Measurements from ENCODE around the gene HTR1D. TPM values are rescaled to one million over a fixed set of nuclear protein-coding genes. Genes with fewer than 3 reads are reported as not detected.
"Not testable (repeated sequence)": the region's sequence is repeated elsewhere in the genome, so short reads cannot be mapped to it uniquely, and the experiment has no call there.

The HTR1D gene
- polyA plus RNA-seq, 1 donor (not counting 4 experiments of a cell fraction or from before 2014, with no cell fraction given): 0.08 TPM

DNA sequence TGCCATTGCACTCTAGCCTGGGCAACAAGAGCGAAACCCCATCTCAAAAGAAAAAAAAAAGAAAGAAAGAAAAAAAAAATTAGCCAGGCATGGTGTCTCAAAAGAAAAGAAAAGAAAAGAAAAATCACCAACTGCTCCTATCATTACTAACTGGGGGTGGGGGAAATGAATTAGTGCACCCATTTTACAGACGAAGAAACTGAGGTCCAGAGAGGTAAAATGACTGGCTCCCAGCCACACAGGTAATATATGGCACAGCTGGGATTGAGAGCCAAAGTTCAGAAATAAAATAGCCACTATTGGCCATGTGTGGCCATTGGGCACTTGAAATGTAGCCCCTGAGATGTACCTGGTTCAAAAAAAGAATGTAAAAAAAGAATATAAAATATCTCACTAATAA lies 8.8 kb downstream of the HTR1D start:
- TF ChIP-seq EZH2 (IDR thresholded peaks at IDR 0.05; ENCODE audit: low read length): no peak
- TF ChIP-seq, protein P1, sequence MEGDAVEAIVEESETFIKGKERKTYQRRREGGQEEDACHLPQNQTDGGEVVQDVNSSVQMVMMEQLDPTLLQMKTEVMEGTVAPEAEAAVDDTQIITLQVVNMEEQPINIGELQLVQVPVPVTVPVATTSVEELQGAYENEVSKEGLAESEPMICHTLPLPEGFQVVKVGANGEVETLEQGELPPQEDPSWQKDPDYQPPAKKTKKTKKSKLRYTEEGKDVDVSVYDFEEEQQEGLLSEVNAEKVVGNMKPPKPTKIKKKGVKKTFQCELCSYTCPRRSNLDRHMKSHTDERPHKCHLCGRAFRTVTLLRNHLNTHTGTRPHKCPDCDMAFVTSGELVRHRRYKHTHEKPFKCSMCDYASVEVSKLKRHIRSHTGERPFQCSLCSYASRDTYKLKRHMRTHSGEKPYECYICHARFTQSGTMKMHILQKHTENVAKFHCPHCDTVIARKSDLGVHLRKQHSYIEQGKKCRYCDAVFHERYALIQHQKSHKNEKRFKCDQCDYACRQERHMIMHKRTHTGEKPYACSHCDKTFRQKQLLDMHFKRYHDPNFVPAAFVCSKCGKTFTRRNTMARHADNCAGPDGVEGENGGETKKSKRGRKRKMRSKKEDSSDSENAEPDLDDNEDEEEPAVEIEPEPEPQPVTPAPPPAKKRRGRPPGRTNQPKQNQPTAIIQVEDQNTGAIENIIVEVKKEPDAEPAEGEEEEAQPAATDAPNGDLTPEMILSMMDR (optimal IDR thresholded peaks at IDR 0.05 in 1 of 3, IDR thresholded peaks at IDR 0.05 in 1 of 3, conservative IDR thresholded peaks at IDR 0.05 in 1 of 3; ENCODE audit: extremely low read depth in 1 of 3, insufficient read depth in 2 of 3, low read length in 3 of 3): no peak
- no peaks in the 10 kb centered on the region for H4K20me1 ChIP-seq (ENCODE audit: control insufficient read depth, extremely low read depth, insufficient read depth, low read length)
- no peak overlapping the region for H3K27ac ChIP-seq (ENCODE audit: control insufficient read depth, insufficient read depth, low read length)
- no peaks in the 10 kb centered on the region for H3K36me3 ChIP-seq (ENCODE audit: control insufficient read depth in 2 of 2, extremely low read depth in 1 of 2, insufficient read depth in 2 of 2, low read length in 2 of 2)
- DNase-seq (ENCODE audit: low read depth, low spot score): no peak
- H3K4me3 ChIP-seq (ENCODE audit: control insufficient read depth in 2 of 3, extremely low read depth in 1 of 3, insufficient read depth in 2 of 3, low read depth in 1 of 3, low read length in 3 of 3): no peak overlapping the region
- H3K79me2 ChIP-seq (ENCODE audit: control insufficient read depth, insufficient read depth, low read length): no peaks in the 10 kb centered on the region
- H2AFZ ChIP-seq (ENCODE audit: control insufficient read depth, low read length): no peak overlapping the region
- H3K27me3 ChIP-seq (ENCODE audit: control insufficient read depth, extremely low read depth, insufficient read depth, low read length): no peaks in the 10 kb centered on the region
- no peaks in the 10 kb centered on the region for H3K9me1 ChIP-seq (ENCODE audit: control insufficient read depth, extremely low read depth, insufficient read depth, low read length)
- H3K4me1 ChIP-seq (ENCODE audit: control insufficient read depth, extremely low read depth, insufficient read depth, low read length): peaks cover 4% of the 10 kb centered on the region
- H3K9me3 ChIP-seq (ENCODE audit: control insufficient read depth, low read depth, low read length): no peaks in the 10 kb centered on the region
- FAIRE-seq: no peak
- dilution Hi-C loops (cut with MboI; ENCODE audit: extremely low pct_ligation_motif_present, low sequenced_read_pairs): no loop called here
- H3K4me2 ChIP-seq (ENCODE audit: control insufficient read depth, extremely low read depth, insufficient read depth, low read depth, low read length): no peak overlapping the region
- no peak overlapping the region for H3K9ac ChIP-seq (ENCODE audit: control insufficient read depth, extremely low read depth, insufficient read depth, low read length)

DNA sequence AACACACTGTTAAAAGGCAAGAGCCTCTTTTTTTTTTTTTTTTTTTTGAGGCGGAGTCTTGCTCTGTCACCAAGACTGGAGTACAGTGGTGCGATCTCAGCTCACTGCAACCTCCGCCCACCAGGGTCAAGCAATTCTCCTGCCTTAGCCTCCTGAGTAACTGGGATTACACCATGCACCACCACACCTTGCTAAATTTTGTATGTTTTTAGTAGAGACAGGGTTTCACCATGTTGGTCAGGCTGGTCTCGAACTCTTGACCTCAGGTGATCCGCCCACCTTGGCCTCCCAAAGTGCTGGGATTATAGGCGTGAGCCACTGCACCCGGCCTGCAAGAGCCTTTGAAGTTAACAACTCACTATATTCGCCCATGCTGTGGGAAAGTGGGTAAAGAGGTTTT lies 9.6 kb downstream of the HTR1D start:
- dilution Hi-C loops (cut with MboI; ENCODE audit: extremely low pct_ligation_motif_present, low sequenced_read_pairs); H3K27ac ChIP-seq (ENCODE audit: control insufficient read depth, insufficient read depth, low read length); FAIRE-seq; H2AFZ ChIP-seq (ENCODE audit: control insufficient read depth, low read length); H3K9ac ChIP-seq (ENCODE audit: control insufficient read depth, extremely low read depth, insufficient read depth, low read length); H3K4me3 ChIP-seq (ENCODE audit: control insufficient read depth in 2 of 3, extremely low read depth in 1 of 3, insufficient read depth in 2 of 3, low read depth in 1 of 3, low read length in 3 of 3); H4K20me1 ChIP-seq (ENCODE audit: control insufficient read depth, extremely low read depth, insufficient read depth, low read length); H3K79me2 ChIP-seq (ENCODE audit: control insufficient read depth, insufficient read depth, low read length); H3K27me3 ChIP-seq (ENCODE audit: control insufficient read depth, extremely low read depth, insufficient read depth, low read length); H3K9me1 ChIP-seq (ENCODE audit: control insufficient read depth, extremely low read depth, insufficient read depth, low read length); DNase-seq (ENCODE audit: low read depth, low spot score); H3K36me3 ChIP-seq (ENCODE audit: control insufficient read depth in 2 of 2, extremely low read depth in 1 of 2, insufficient read depth in 2 of 2, low read length in 2 of 2); H3K4me1 ChIP-seq (ENCODE audit: control insufficient read depth, extremely low read depth, insufficient read depth, low read length); H3K4me2 ChIP-seq (ENCODE audit: control insufficient read depth, extremely low read depth, insufficient read depth, low read depth, low read length); H3K9me3 ChIP-seq (ENCODE audit: control insufficient read depth, low read depth, low read length): not testable (repeated sequence)

DNA sequence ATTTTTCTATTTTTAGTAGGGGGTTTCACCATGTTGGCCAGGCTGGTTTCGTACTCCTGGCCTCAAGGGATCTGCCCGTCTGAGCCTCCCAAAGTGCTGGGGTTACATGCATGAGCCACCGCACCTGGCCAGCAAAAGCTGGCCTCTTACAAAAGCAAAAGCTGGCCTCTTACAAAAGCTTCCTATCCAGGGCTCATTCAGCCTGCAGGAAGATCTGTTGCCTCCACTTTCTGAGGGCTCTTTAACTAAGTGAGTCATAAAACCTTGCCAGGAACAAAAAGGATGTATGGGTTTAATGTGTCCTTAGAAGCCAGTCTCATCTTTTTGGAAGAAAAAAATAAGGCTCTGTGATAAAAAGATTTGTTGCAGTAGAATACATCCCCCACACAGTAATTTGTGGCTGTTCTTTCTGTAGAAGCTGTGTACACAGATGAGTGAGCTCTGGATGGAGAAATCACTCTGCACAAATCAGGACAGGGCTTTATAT lies 15.0 kb downstream of the HTR1D start:
- H3K4me2 ChIP-seq (ENCODE audit: control insufficient read depth, extremely low read depth, insufficient read depth, low read depth, low read length): no peak overlapping the region
- H3K9me1 ChIP-seq (ENCODE audit: control insufficient read depth, extremely low read depth, insufficient read depth, low read length): no peaks in the 10 kb centered on the region
- no peak overlapping the region for H3K4me3 ChIP-seq (ENCODE audit: control insufficient read depth in 2 of 3, extremely low read depth in 1 of 3, insufficient read depth in 2 of 3, low read depth in 1 of 3, low read length in 3 of 3)
- H2AFZ ChIP-seq (ENCODE audit: control insufficient read depth, low read length): no peak overlapping the region
- no peaks in the 10 kb centered on the region for H3K27me3 ChIP-seq (ENCODE audit: control insufficient read depth, extremely low read depth, insufficient read depth, low read length)
- no peaks in the 10 kb centered on the region for H3K9me3 ChIP-seq (ENCODE audit: control insufficient read depth, low read depth, low read length)
- H3K4me1 ChIP-seq (ENCODE audit: control insufficient read depth, extremely low read depth, insufficient read depth, low read length): peaks cover 7% of the 10 kb centered on the region
- dilution Hi-C loops (cut with MboI; ENCODE audit: extremely low pct_ligation_motif_present, low sequenced_read_pairs): no loop called here
- H3K9ac ChIP-seq (ENCODE audit: control insufficient read depth, extremely low read depth, insufficient read depth, low read length): no peak overlapping the region
- no peaks in the 10 kb centered on the region for H4K20me1 ChIP-seq (ENCODE audit: control insufficient read depth, extremely low read depth, insufficient read depth, low read length)
- H3K27ac ChIP-seq (ENCODE audit: control insufficient read depth, insufficient read depth, low read length): no peak overlapping the region
- FAIRE-seq: peak; percentile 43
- DNase-seq (ENCODE audit: low read depth, low spot score): no peak
- no peaks in the 10 kb centered on the region for H3K36me3 ChIP-seq (ENCODE audit: control insufficient read depth in 2 of 2, extremely low read depth in 1 of 2, insufficient read depth in 2 of 2, low read length in 2 of 2)
- no peaks in the 10 kb centered on the region for H3K79me2 ChIP-seq (ENCODE audit: control insufficient read depth, insufficient read depth, low read length)
- no peak for TF ChIP-seq EZH2 (IDR thresholded peaks at IDR 0.05; ENCODE audit: low read length)
- TF ChIP-seq, protein P1 (optimal IDR thresholded peaks at IDR 0.05 in 1 of 3, IDR thresholded peaks at IDR 0.05 in 1 of 3, conservative IDR thresholded peaks at IDR 0.05 in 1 of 3; ENCODE audit: extremely low read depth in 1 of 3, insufficient read depth in 2 of 3, low read length in 3 of 3): no peak

Data from keratinocyte (primary cell).